H1 (cell line): ENCODE data around the gene KRT37. TPM values are rescaled to one million over a fixed set of nuclear protein-coding genes. Genes with fewer than 3 reads are reported as not detected.

ENCODE experiments used
- CTCF ChIA-PET: fragments of 300-600 bp; sonication (Branson Sonifier 250); formaldehyde crosslinking; loops from one replicate; lab custom pipeline; 2021; ENCODE audit not compliant: partially characterized antibody; lab: Charles Lee
- POLR2A ChIA-PET: fragments of 300-600 bp; sonication (Branson Sonifier 250); formaldehyde crosslinking; loops from one replicate; lab custom pipeline; 2021; ENCODE audit warnings: inconsistent platforms; ENCODE audit not compliant: partially characterized antibody; lab: Charles Lee
- DNase-seq, 2 experiments: peaks; one replicate each; pipeline versions ENCODE4 v3.0.0 to v3.0.0-alpha.2; 2010 to 2022; ENCODE audit warnings: low spot score in 2 of 2, low read depth in 1 of 2, mixed read lengths in 1 of 2
- FAIRE-seq: peaks from 2 replicates; lab custom pipeline; 2011; peaks lifted over from hg19 to GRCh38; lab: Jason Lieb, UNC
- H2AFZ ChIP-seq: 2 replicates; pipeline ENCODE4 v1.8.1; 2012; ENCODE audit warnings: low read length, inconsistent platforms
- H2AK5ac ChIP-seq: 2 replicates; pipeline ENCODE4 v1.6.1; 2013; ENCODE audit warnings: low read depth, low read length
- H2BK120ac ChIP-seq: replicated peaks from 2 replicates; pipeline ENCODE3; 2013; ENCODE audit warnings: low read depth, low read length, inconsistent platforms
- H2BK12ac ChIP-seq: 2 replicates; pipeline ENCODE4 v1.6.1; 2013; ENCODE audit warnings: low read depth, low read length
- H2BK15ac ChIP-seq: 2 replicates; pipeline ENCODE4 v1.6.1; 2013; ENCODE audit warnings: low read length
- H2BK20ac ChIP-seq: 2 replicates; pipeline ENCODE4 v1.6.1; 2013; ENCODE audit warnings: low read length
- H2BK5ac ChIP-seq: 2 replicates; pipeline ENCODE4 v1.6.1; 2013; ENCODE audit warnings: low read depth, low read length
- H3K14ac ChIP-seq: 2 replicates; pipeline ENCODE4 v1.6.1; 2013; ENCODE audit warnings: inconsistent platforms; ENCODE audit not compliant: insufficient read length
- H3K18ac ChIP-seq: 2 replicates; pipeline ENCODE4 v1.6.1; 2013; ENCODE audit warnings: low read length; ENCODE audit errors: extremely low read depth
- H3K23ac ChIP-seq: 2 replicates; pipeline ENCODE4 v1.6.1; 2013; ENCODE audit warnings: inconsistent platforms; ENCODE audit not compliant: insufficient read length
- H3K23me2 ChIP-seq: 2 replicates; pipeline ENCODE4 v1.6.1; 2013; ENCODE audit warnings: low read depth, low read length
- H3K27ac ChIP-seq: 2 replicates; pipeline ENCODE4 v1.6.1; 2011; ENCODE audit warnings: low read depth, low read length, inconsistent platforms
- H3K27me3 ChIP-seq, 4 experiments: replicated peaks in 1 of 4; 1 replicate in 1 of 4; 2 replicates in 3 of 4; pipeline versions ENCODE4 v1.6.1 to v1.8.1; 2011 to 2013; ENCODE audit warnings: low read length in 3 of 4, mild to moderate bottlenecking in 3 of 4, inconsistent platforms in 2 of 4, mixed read lengths in 2 of 4, moderate library complexity in 1 of 4; ENCODE audit not compliant: control insufficient read depth in 3 of 4, insufficient read depth in 3 of 4; ENCODE audit errors: extremely low read depth in 1 of 4
- H3K36me3 ChIP-seq, 4 experiments: 2 replicates each; pipeline versions ENCODE4 v1.6.1 to v1.8.1; 2011 to 2013; ENCODE audit warnings: mild to moderate bottlenecking in 4 of 4, low read length in 3 of 4, moderate library complexity in 2 of 4, control low read depth in 1 of 4, inconsistent platforms in 1 of 4; ENCODE audit not compliant: insufficient read depth in 4 of 4, control insufficient read depth in 2 of 4
- H3K4ac ChIP-seq: replicated peaks from 2 replicates; pipeline ENCODE3; 2013; ENCODE audit warnings: low read length, low read depth, mixed read lengths, inconsistent platforms; ENCODE audit not compliant: insufficient read length
- H3K4me1 ChIP-seq, 4 experiments: replicated peaks in 1 of 4; 1 replicate in 1 of 4; 2 replicates in 3 of 4; pipeline versions ENCODE4 v1.6.1 to v1.8.1; 2011 to 2013; ENCODE audit warnings: low read length in 3 of 4, inconsistent platforms in 2 of 4, mixed read lengths in 1 of 4; ENCODE audit not compliant: insufficient read depth in 4 of 4, control insufficient read depth in 3 of 4
- H3K4me2 ChIP-seq, 2 experiments: 2 replicates each; pipeline versions ENCODE4 v1.6.1 to v1.8.1; 2011 to 2013; ENCODE audit warnings: low read depth in 2 of 2, low read length in 2 of 2, control low read depth in 1 of 2, inconsistent platforms in 1 of 2, mild to moderate bottlenecking in 1 of 2; ENCODE audit not compliant: insufficient read depth in 1 of 2
- H3K4me3 ChIP-seq, 4 experiments: fragments of 200-600, 300-600 bp in 1 of 4; sonication (generic), shearing (Covaris generic), sonication (Bioruptor Twin) in 1 of 4; 2 replicates each; pipeline versions ENCODE4 v1.5.1 to v1.8.1; 2011 to 2016; ENCODE audit warnings: low read length in 4 of 4, low read depth in 3 of 4, control low read depth in 2 of 4, inconsistent platforms in 2 of 4, mild to moderate bottlenecking in 2 of 4, mixed read lengths in 1 of 4, moderate library complexity in 1 of 4; ENCODE audit not compliant: insufficient read depth in 2 of 4; ENCODE audit errors: extremely low read depth in 1 of 4
- H3K56ac ChIP-seq: replicated peaks from 2 replicates; pipeline ENCODE3; 2013; ENCODE audit warnings: low read depth, mild to moderate bottlenecking, mixed read lengths, low read length, inconsistent platforms; ENCODE audit not compliant: insufficient read length
- H3K79me1 ChIP-seq: 2 replicates; pipeline ENCODE4 v1.6.1; 2013; ENCODE audit warnings: low read depth, low read length, control low read depth
- H3K79me2 ChIP-seq, 2 experiments: 2 replicates each; pipeline versions ENCODE4 v1.6.1 to v1.8.1; 2012 to 2013; ENCODE audit warnings: low read length in 2 of 2, mild to moderate bottlenecking in 2 of 2, inconsistent platforms in 1 of 2; ENCODE audit not compliant: insufficient read depth in 2 of 2, control insufficient read depth in 1 of 2
- H3K9ac ChIP-seq, 4 experiments: replicated peaks in 1 of 4; 1 replicate in 1 of 4; 2 replicates in 3 of 4; pipeline versions ENCODE4 v1.6.1 to v1.8.1; 2011 to 2013; ENCODE audit warnings: low read depth in 3 of 4, low read length in 3 of 4, control low read depth in 2 of 4, mild to moderate bottlenecking in 2 of 4, moderate library complexity in 2 of 4, inconsistent platforms in 1 of 4; ENCODE audit errors: extremely low read depth in 1 of 4
- H3K9me3 ChIP-seq, 2 experiments: 2 replicates each; pipeline versions ENCODE4 v1.6.1 to v1.8.1; 2012 to 2013; ENCODE audit warnings: mild to moderate bottlenecking in 2 of 2, moderate library complexity in 2 of 2, control low read depth in 1 of 2, inconsistent platforms in 1 of 2, low read depth in 1 of 2, low read length in 1 of 2, mixed read lengths in 1 of 2; ENCODE audit not compliant: insufficient read depth in 2 of 2
- H4K20me1 ChIP-seq, 2 experiments: replicated peaks in 1 of 2; 2 replicates each; pipeline versions ENCODE3 to v1.8.1; 2011 to 2013; ENCODE audit warnings: inconsistent platforms in 2 of 2, low read length in 2 of 2, mild to moderate bottlenecking in 1 of 2; ENCODE audit not compliant: insufficient read depth in 2 of 2, control insufficient read depth in 1 of 2
- H4K5ac ChIP-seq: 2 replicates; pipeline ENCODE4 v1.6.1; 2013; ENCODE audit warnings: low read length, low read depth, mixed read lengths, inconsistent platforms; ENCODE audit not compliant: insufficient read length
- H4K8ac ChIP-seq: 2 replicates; pipeline ENCODE4 v1.8.0; 2013; ENCODE audit warnings: mild to moderate bottlenecking, moderate library complexity, low read length, inconsistent platforms; ENCODE audit not compliant: insufficient read depth; ENCODE audit errors: extremely low read depth
- H4K91ac ChIP-seq: replicated peaks from 2 replicates; pipeline ENCODE3; 2013; ENCODE audit warnings: low read length, mixed read lengths, inconsistent platforms; ENCODE audit not compliant: insufficient read length
- ATF2 ChIP-seq: IDR thresholded peaks from 2 replicates; pipeline ENCODE4 v1.6.1; 2012; ENCODE audit warnings: low read length, inconsistent platforms
- CBX5 ChIP-seq: fragments of 300-800, 300-1000 bp; sonication (generic); IDR thresholded peaks from 2 replicates; pipeline ENCODE4 v1.7.1; 2016; ENCODE audit warnings: antibody characterized with exemption, low read length, low read depth
- GABPA ChIP-seq: IDR thresholded peaks from 2 replicates; pipeline ENCODE4 v1.6.1; 2011; ENCODE audit warnings: mild to moderate bottlenecking, low read length, moderate library complexity, borderline replicate concordance; ENCODE audit not compliant: insufficient read depth
- HDAC6 ChIP-seq: IDR thresholded peaks from one replicate; pipeline ENCODE4 v1.7.1; 2012; ENCODE audit warnings: low read depth, mild to moderate bottlenecking, inconsistent platforms, low read length, moderate library complexity
- TAF7 ChIP-seq: optimal IDR thresholded peaks from 2 replicates; pipeline ENCODE3; 2011; ENCODE audit warnings: low read depth, mild to moderate bottlenecking, inconsistent platforms, low read length, moderate library complexity, borderline replicate concordance
- WGBS, 2 experiments: shearing (Covaris generic) in 1 of 2; methylation state at CpG; one replicate each; pipeline versions ENCODE4 v1.1.6 to v1.1.7; 2013 to 2015; ENCODE audit warnings: low lambda C conversion rate in 2 of 2, mixed read lengths in 2 of 2, inconsistent platforms in 1 of 2, low coverage in 1 of 2, missing lambda C conversion rate in 1 of 2; ENCODE audit not compliant: insufficient replicate concordance in 2 of 2, insufficient coverage in 1 of 2, insufficient read length in 1 of 2; ENCODE audit errors: extremely low coverage in 1 of 2, missing lambda C conversion rate in 1 of 2; 5-methylcytosine and 5-hydroxymethylcytosine counted together
- polyA plus RNA-seq, 7 experiments: library from polyadenylated mRNA; depleted of rRNA in 3 of 7; stranded (reverse) in 5 of 7; unstranded in 2 of 7; fragments of >200 nt in 5 of 7; fragments of 200-250 nt in 2 of 7; gene quantifications; 1 replicate in 5 of 7; 2 replicates in 1 of 7; 4 replicates in 1 of 7; pipeline versions ENCODE4 v1.2.1 to v1.2.3, GENCODE V29; 2011 to 2013; ENCODE audit warnings: missing spikeins in 2 of 7, mixed read lengths in 2 of 7
- total RNA-seq: library from RNA; stranded (reverse); fragmentation: NEBNext Ultra II Directional; extraction: Animal tissue kit (Norgen Biotek cat#: 25700); gene quantifications from 2 replicates; pipeline ENCODE4 v1.2.1, GENCODE V29; 2021
- TF ChIP-seq, protein P1 (sequence below): IDR thresholded peaks from 2 replicates; pipeline ENCODE4 v1.6.1; 2012; ENCODE audit warnings: inconsistent platforms

Gene KRT37
- total and polyA plus RNA-seq, 2 of the 8 experiments (the other 6 are each of a cell fraction or from before 2014, with no cell fraction given), result not detected

DNA sequence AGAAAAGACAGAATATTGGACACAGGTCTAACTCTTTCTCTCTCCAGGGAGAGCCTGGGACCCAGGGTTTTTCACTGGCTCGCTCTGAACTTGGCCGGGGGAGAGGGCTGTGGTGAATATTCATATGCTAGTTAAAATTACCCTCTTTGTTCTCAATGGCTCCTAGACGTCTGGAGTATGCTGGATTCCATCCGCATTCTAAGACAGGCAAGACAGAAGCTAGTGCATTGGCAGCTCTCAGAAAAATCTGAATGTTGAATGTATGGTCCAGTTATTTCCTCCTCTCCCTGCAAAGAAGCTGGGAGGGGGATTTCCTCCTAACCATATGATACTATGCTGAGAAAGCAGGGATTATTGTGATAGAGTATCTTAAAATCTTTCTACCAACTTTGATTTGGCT is 36.7 kb downstream of the KRT37 start:
- H4K8ac ChIP-seq, result no peak overlapping the region
- H3K4ac ChIP-seq, result no peak overlapping the region
- no peaks in the 10 kb centered on the region for H3K27me3 ChIP-seq
- H4K20me1 ChIP-seq, result no peaks in the 10 kb centered on the region
- POLR2A ChIA-PET, result no interaction called here
- no peak overlapping the region for H3K23ac ChIP-seq
- no peaks in the 10 kb centered on the region for H3K36me3 ChIP-seq
- no peak overlapping the region for H4K91ac ChIP-seq
- H3K4me2 ChIP-seq, result no peak overlapping the region
- no peak overlapping the region for H2BK120ac ChIP-seq
- CTCF ChIA-PET, result interaction anchor here (0.6 to 1.1 kb wide), 3 partner anchors 92 to 212 kb away, joined by 3 to 4 read pairs (median 4); no protein-coding TSS in a partner anchor
- H2BK15ac ChIP-seq, result no peak overlapping the region
- no peak overlapping the region for H3K9ac ChIP-seq
- no peak overlapping the region for H2BK5ac ChIP-seq
- H3K56ac ChIP-seq, result no peak overlapping the region
- WGBS, 2 experiments, result 85% methylated on average over 4 of the region's 4 CpGs; no CpG with 5 or more reads in 1 of the 2 experiments
- H3K23me2 ChIP-seq, result no peaks in the 10 kb centered on the region
- no peak for FAIRE-seq
- no peak overlapping the region for H3K18ac ChIP-seq
- H3K79me2 ChIP-seq, result no peaks in the 10 kb centered on the region
- no peak for TF ChIP-seq TAF7
- no peak for TF ChIP-seq HDAC6
- TF ChIP-seq CBX5, result no peak
- no peak for TF ChIP-seq ATF2
- TF ChIP-seq, protein P1, sequence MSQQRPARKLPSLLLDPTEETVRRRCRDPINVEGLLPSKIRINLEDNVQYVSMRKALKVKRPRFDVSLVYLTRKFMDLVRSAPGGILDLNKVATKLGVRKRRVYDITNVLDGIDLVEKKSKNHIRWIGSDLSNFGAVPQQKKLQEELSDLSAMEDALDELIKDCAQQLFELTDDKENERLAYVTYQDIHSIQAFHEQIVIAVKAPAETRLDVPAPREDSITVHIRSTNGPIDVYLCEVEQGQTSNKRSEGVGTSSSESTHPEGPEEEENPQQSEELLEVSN, result no peak
- no peak for TF ChIP-seq GABPA
- TF ChIP-seq, all 59 proteins: peak for 0
- Histone ChIP-seq H4K5ac (no peak overlapping the region), H3K27ac (no peak overlapping the region), H2BK12ac (no peak overlapping the region), H3K79me1 (no peaks in the 10 kb centered on the region), H3K4me3 (no peak overlapping the region), H2BK20ac (no peak overlapping the region), H3K9me3 (no peaks in the 10 kb centered on the region; a peak in 1 of 4 replicates), H3K14ac (no peak overlapping the region), H3K4me1 (no peaks in the 10 kb centered on the region), H2AFZ (no peak overlapping the region), H2AK5ac (no peak overlapping the region)
- no peak for DNase-seq
